ENCODE data around the gene TREH. TPM values are rescaled to one million over a fixed set of nuclear protein-coding genes. Genes with fewer than 3 reads are reported as not detected.

Gene TREH
- total RNA-seq, 1 experiment from 2014 or later = not detected

GRCh38 chr11:118677977-118678376, 1.5 kb downstream of the TREH start:
- Histone ChIP-seq H2AK5ac (ENCODE audit: insufficient read length, low read length) (no peak overlapping the region), H4K91ac (ENCODE audit: insufficient read length, low read depth, low read length) (no peak overlapping the region), H3K56ac (ENCODE audit: insufficient read length, low read depth, low read length) (no peak overlapping the region), H3K23me2 (ENCODE audit: insufficient read length, low read depth, low read length, poor library complexity, severe bottlenecking) (no peaks in the 10 kb centered on the region), H3T11ph (ENCODE audit: low read length) (no peak overlapping the region), H2BK12ac (ENCODE audit: insufficient read length, low read depth, low read length) (no peak overlapping the region), H3K79me2 (ENCODE audit: insufficient read depth, low read length) (no peaks in the 10 kb centered on the region), H2BK5ac (ENCODE audit: insufficient read length, low read length) (no peak overlapping the region), H4K5ac (ENCODE audit: insufficient read length, low read depth, low read length) (no peak overlapping the region), H2BK15ac (ENCODE audit: low read depth, low read length) (no peak overlapping the region), H3K4ac (ENCODE audit: low read depth, low read length) (no peak overlapping the region), H4K8ac (replicated peaks; ENCODE audit: insufficient read length, low read depth, low read length) (no peak overlapping the region), H3K18ac (ENCODE audit: insufficient read length, low read depth, low read length) (no peak overlapping the region), H3K4me2 (ENCODE audit: insufficient read depth, insufficient read length, low read length) (no peak overlapping the region), H3K23ac (ENCODE audit: insufficient read length, low read depth, low read length) (no peak overlapping the region), H4K20me1 (ENCODE audit: control insufficient read depth, insufficient read depth, insufficient read length) (no peaks in the 10 kb centered on the region), H3K4me1 (ENCODE audit: insufficient read depth, low read length) (no peaks in the 10 kb centered on the region), H3K9ac (ENCODE audit: extremely low read depth, insufficient read length, low read length) (no peak overlapping the region), H3K27ac (ENCODE audit: insufficient read length, low read depth, low read length) (no peak overlapping the region), H3K79me1 (ENCODE audit: insufficient read depth, low read depth, low read length, poor library complexity, severe bottlenecking) (no peaks in the 10 kb centered on the region), H3K9me3 (ENCODE audit: control insufficient read depth, low read depth, low read length) (no peaks in the 10 kb centered on the region), H3K14ac (ENCODE audit: insufficient read depth, low read length) (no peak overlapping the region), H2BK20ac (ENCODE audit: low read depth, low read length, poor library complexity, severe bottlenecking) (no peak overlapping the region), H2AFZ (ENCODE audit: low read length) (no peak overlapping the region), H3K27me3 (ENCODE audit: insufficient read depth, low read length) (no peaks in the 10 kb centered on the region; the same call in 1 of the 2 replicates), H2BK120ac (ENCODE audit: low read depth, low read length, poor library complexity, severe bottlenecking) (no peak overlapping the region)
- H3K36me3 Mint-ChIP-seq (ENCODE audit: insufficient read depth in 1 of 3, low read depth in 3 of 3) = peaks cover 4 to 7% (median 6%) of the 10 kb centered on the region in 3 experiments; a peak in 5 of 7 replicates
- WGBS (ENCODE audit: extremely low coverage, insufficient read length, low lambda C conversion rate) = no CpG with 5 or more reads among the region's 6 CpGs
- no peak for TF ChIP-seq CTCF (conservative IDR thresholded peaks at IDR 0.05)
- no peak for DNase-seq
- H3K9me3 Mint-ChIP-seq = peaks cover 21 to 25% of the 10 kb centered on the region in 2 experiments
- H3K4me3 Mint-ChIP-seq = no peak overlapping the region
- peaks cover 2% of the 10 kb centered on the region for H3K27me3 Mint-ChIP-seq (ENCODE audit: low read depth)
- peaks cover 4 to 10% of the 10 kb centered on the region in 2 experiments for H3K4me1 Mint-ChIP-seq
- H3K27ac Mint-ChIP-seq = no peak overlapping the region; a peak in 1 of 7 replicates

Measured in H9 (cell line).